Left ventricle myocardium inferior (tissue), 1 donor: ENCODE data around the gene EEF2KMT. TPM values are rescaled to one million over a fixed set of nuclear protein-coding genes. Genes with fewer than 3 reads are reported as not detected.

ENCODE experiments used
- DNase-seq: peaks from one replicate; pipeline ENCODE4 v3.0.0-alpha.2; 2020
- H3K27ac ChIP-seq: fragments of 200-600 bp; replicated peaks from 2 replicates; pipeline ENCODE4 v1.8.0; 2021
- H3K27me3 ChIP-seq: fragments of 200-600 bp; 2 replicates; pipeline ENCODE4 v1.8.0; 2021; ENCODE audit warnings: low read depth
- H3K36me3 ChIP-seq: fragments of 200-600 bp; 2 replicates; pipeline ENCODE4 v1.8.0; 2021
- H3K4me1 ChIP-seq: fragments of 200-600 bp; 2 replicates; pipeline ENCODE4 v1.8.0; 2021
- H3K4me3 ChIP-seq: fragments of 200-600 bp; 2 replicates; pipeline ENCODE4 v1.8.0; 2021; ENCODE audit warnings: mild to moderate bottlenecking, moderate library complexity
- H3K9me3 ChIP-seq: fragments of 200-600 bp; replicated peaks from 2 replicates; pipeline ENCODE4 v1.8.0; 2021
- intact Hi-C: fragments of 100-400 bp; cut with micrococcal nuclease; formaldehyde crosslinking; loops from one replicate; pipeline ENCODE4 v1.11.0; 2022
- total RNA-seq: library from RNA; stranded (reverse); fragmentation: NEBNext Ultra II Directional; extraction: Animal tissue kit (Norgen Biotek cat#: 25700); gene quantifications from one replicate; pipeline ENCODE4 v1.2.1, GENCODE V29; 2021
- TF ChIP-seq, protein P1 (sequence below): fragments of 200-600 bp; IDR thresholded peaks from 2 replicates; pipeline ENCODE4 v1.8.0; 2021; ENCODE audit warnings: antibody characterized with exemption, mild to moderate bottlenecking, borderline replicate concordance
- donor health status: DM: no; HTN: yes; CAD: no; lungs with severe emphysema.

EEF2KMT gene
- total RNA-seq, 1 donor from 2014 or later: 7.3 TPM

DNA sequence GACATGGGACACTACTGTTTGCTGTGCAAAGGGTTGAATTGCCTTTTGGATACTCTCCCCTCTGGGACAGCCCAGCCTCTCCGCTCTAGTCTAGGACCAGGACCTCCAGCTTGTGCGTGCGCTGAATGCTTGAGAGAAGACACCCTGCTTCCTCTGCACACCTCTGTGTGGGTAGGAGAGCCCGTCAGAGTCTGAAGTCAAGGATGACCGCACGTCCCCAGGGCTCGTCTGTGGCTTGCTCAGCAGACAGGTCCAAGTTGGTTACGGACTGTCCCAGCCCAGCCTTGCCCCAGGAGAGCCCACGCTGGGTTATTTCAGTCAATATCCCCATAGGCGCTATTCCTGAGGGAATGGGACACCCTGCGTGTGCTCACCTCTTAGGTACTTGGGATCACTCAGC lies 35.5 kb downstream of the EEF2KMT start:
- Histone ChIP-seq H3K27me3 (no peaks in the 10 kb centered on the region), H3K4me3 (no peak overlapping the region), H3K27ac (no peak overlapping the region), H3K4me1 (peaks cover 8% of the 10 kb centered on the region), H3K36me3 (no peaks in the 10 kb centered on the region), H3K9me3 (no peaks in the 10 kb centered on the region)
- DNase-seq: no peak
- TF ChIP-seq, protein P1, sequence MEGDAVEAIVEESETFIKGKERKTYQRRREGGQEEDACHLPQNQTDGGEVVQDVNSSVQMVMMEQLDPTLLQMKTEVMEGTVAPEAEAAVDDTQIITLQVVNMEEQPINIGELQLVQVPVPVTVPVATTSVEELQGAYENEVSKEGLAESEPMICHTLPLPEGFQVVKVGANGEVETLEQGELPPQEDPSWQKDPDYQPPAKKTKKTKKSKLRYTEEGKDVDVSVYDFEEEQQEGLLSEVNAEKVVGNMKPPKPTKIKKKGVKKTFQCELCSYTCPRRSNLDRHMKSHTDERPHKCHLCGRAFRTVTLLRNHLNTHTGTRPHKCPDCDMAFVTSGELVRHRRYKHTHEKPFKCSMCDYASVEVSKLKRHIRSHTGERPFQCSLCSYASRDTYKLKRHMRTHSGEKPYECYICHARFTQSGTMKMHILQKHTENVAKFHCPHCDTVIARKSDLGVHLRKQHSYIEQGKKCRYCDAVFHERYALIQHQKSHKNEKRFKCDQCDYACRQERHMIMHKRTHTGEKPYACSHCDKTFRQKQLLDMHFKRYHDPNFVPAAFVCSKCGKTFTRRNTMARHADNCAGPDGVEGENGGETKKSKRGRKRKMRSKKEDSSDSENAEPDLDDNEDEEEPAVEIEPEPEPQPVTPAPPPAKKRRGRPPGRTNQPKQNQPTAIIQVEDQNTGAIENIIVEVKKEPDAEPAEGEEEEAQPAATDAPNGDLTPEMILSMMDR: no peak
- intact Hi-C loops: no loop called here

DNA sequence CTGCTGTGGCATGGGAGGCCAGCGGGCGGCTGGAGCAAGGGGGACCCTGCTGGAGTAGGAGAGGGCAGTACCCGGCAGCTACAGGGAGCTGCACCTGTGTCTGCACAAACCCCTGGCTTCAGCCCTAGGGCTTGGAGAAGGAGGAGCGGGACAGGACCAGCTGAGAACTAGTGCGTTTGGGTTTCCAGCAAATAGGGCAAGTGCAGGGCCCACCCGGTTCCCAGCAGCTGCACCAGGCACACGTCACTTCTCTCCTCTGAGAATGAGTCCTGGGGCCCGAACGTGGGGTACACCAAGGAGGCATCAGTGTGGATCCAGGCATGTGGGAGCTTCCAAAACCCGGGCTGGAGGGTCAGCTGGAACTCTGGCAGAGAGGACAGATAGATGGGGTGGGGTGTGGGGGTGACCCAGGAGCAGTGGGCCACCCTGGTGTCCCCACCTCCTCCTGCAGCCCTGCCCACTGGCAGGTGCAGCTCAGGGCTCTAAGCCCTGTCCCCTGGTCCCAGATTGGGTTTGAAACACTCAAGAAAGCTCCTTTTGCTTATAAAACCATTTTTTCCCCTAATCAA lies 37.4 kb downstream of the EEF2KMT start:
- H3K36me3 ChIP-seq: no peaks in the 10 kb centered on the region
- intact Hi-C loops: no loop called here
- no peaks in the 10 kb centered on the region for H3K27me3 ChIP-seq
- no peak overlapping the region for H3K27ac ChIP-seq
- TF ChIP-seq, protein P1: no peak
- DNase-seq: no peak
- H3K4me1 ChIP-seq: no peaks in the 10 kb centered on the region
- no peaks in the 10 kb centered on the region for H3K9me3 ChIP-seq
- no peak overlapping the region for H3K4me3 ChIP-seq

DNA sequence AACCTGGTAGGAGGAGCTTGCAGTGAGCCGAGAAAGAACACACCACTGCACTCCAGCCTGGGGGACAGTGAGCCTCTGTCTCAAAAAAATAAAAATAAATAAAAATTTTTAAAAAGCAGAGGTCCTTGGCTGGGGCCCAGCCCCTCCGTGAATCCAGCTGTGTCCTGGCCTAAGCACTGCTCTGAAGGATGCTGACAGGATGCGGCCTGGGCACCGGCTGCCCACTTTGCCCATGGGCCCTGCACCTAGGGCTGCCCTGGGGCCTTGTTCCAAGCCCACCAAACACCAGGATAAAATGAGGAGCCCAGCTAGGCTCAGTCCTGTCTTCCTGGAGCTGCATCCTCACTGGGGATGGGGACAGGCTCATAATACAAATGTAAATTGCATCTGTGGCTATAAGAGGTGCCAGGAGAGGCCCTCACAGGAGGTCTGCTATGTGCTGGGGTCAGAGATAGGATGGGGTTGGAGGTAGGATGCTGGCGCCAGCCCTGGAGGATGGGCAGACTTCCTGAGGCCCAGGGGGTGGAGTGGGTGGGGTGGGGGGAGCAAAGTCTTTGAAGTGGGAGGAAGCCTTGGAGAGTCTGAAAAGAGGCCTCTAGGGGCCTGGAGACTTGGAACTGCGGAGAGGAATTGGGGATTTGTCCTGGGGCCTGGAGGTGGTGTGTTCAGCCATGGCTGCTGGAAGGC lies 38.1 kb downstream of the EEF2KMT start:
- intact Hi-C loops: no loop called here
- H3K27me3 ChIP-seq: no peaks in the 10 kb centered on the region
- no peaks in the 10 kb centered on the region for H3K4me1 ChIP-seq
- H3K27ac ChIP-seq: no peak overlapping the region
- no peaks in the 10 kb centered on the region for H3K9me3 ChIP-seq
- no peak overlapping the region for H3K4me3 ChIP-seq
- TF ChIP-seq, protein P1: no peak
- no peaks in the 10 kb centered on the region for H3K36me3 ChIP-seq
- DNase-seq: no peak

DNA sequence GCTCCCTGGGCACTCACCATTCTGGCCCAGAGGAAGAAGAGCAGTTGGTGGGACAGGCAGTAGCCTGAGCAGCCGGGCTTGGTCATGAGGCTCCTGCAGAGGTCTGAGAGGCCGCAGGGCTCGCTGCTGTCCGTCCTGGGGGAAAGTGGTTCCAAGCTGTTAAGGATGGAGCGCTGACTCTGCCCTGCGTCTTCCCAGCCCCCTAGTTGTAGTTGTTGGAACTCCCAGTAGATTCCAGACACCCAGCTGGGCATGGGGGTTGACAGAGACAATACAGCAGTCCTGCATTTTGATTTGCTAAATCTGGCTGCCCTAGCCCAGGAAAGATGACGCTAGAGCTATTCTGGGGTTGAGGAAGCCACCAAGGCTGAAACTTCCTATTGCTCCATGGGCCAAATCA lies 39.1 kb downstream of the EEF2KMT start:
- Histone ChIP-seq H3K36me3 (no peaks in the 10 kb centered on the region), H3K4me3 (no peak overlapping the region), H3K27ac (no peak overlapping the region), H3K27me3 (no peaks in the 10 kb centered on the region), H3K4me1 (no peaks in the 10 kb centered on the region), H3K9me3 (no peaks in the 10 kb centered on the region)
- TF ChIP-seq, protein P1: no peak
- intact Hi-C loops: no loop called here
- no peak for DNase-seq

DNA sequence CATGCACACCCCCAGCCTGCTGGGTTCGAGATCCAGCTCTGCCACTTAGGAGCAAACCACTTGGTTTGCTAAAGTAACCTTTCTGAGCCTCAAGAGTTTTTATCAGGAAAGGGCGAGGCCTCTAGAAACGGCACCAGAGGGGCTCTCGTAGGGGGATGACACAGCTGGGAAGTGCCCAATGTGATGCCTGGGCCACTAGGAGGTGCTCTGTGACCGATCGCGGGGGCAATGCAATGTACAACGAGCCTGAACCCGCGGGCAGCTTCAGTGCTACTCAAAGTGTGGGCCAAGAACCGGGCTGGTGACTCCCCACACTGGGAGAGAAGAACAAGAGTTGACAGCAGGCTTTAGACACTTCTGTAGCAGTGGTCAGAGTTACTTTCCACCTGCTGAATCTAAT lies 41.2 kb downstream of the EEF2KMT start:
- no peak overlapping the region for H3K27ac ChIP-seq

More for the DNA sequence above, 41.2 kb downstream of the EEF2KMT start:
- DNase-seq: no peak
- Histone ChIP-seq H3K27me3 (no peaks in the 10 kb centered on the region), H3K36me3 (no peaks in the 10 kb centered on the region), H3K9me3 (no peaks in the 10 kb centered on the region), H3K4me3 (no peak overlapping the region), H3K4me1 (no peaks in the 10 kb centered on the region)
- intact Hi-C loops: no loop called here
- TF ChIP-seq, protein P1: peak; percentile 24
